Stimulated activated CD4-positive, alpha-beta T cell treated with anti-CD3 and anti-CD28 coated beads, TNF-alpha, amount 100 ng/mL, for 48 hours (primary cell): ENCODE results near the gene METTL25B.

Experiments
- DNase-seq, 3 donors: peaks; one replicate each; pipeline ENCODE4 v3.0.0-alpha.2; 2020; ENCODE audit warnings: low read depth in 3 of 3

METTL25B gene

GRCh38 chr1:156700736-156701531 is 27.3 kb upstream of the METTL25B start:
- no peak for DNase-seq

- DNase-seq: no peak
These were observed 24.9 kb upstream of the METTL25B start for GRCh38 chr1:156703336-156703735.

- no peak for DNase-seq
These were observed 24.5 kb upstream of the METTL25B start for GRCh38 chr1:156703741-156704140.

- no peak for DNase-seq
These were observed 24.0 kb upstream of the METTL25B start for GRCh38 chr1:156704166-156704711.

GRCh38 chr1:156704930-156705320 is 23.3 kb upstream of the METTL25B start:
- peak in 1 of 3 donors; percentile 46 for DNase-seq

- DNase-seq: no peak
These were observed 22.9 kb upstream of the METTL25B start, which contains the start of gene CRABP2 for GRCh38 chr1:156705321-156705917. CRABP2 (minus strand) TSS chr1:156705583; CDS start chr1:156705446, 137 bp downstream.

- peak; percentile 54 to 80 (median 56) for DNase-seq
These were observed 22.2 kb upstream of the METTL25B start for GRCh38 chr1:156705918-156706656.

GRCh38 chr1:156706657-156707416 is 21.4 kb upstream of the METTL25B start:
- no peak for DNase-seq

- no peak for DNase-seq
These were observed 20.7 kb upstream of the METTL25B start for GRCh38 chr1:156707417-156708217.

DNA sequence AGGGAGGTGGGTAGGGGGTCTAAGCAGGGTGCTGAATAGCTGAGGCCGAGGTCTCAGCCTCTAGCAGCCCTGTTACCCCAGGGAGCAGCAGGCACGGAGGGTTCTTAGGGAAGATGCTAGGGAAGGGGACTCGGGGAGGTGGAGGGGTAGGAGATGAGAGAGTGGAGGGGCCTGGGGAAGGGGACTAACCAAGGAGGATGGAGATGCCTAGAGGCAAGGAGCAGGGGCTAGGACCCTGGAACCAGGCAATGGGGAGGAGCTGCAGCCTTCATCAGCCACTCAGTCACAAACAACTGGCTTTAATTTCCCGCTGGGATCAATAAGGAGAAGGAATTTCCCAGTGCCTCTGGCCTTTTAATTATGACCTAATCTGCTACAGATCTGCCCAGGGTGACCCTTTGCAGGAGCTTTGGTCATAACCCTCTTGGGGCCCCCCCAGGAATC is 20.0 kb upstream of the METTL25B start:
- no peak for DNase-seq

- no peak for DNase-seq
These were observed 19.2 kb upstream of the METTL25B start for GRCh38 chr1:156709031-156709430.

GRCh38 chr1:156709757-156710489 is 18.3 kb upstream of the METTL25B start:
- DNase-seq: no peak

DNA sequence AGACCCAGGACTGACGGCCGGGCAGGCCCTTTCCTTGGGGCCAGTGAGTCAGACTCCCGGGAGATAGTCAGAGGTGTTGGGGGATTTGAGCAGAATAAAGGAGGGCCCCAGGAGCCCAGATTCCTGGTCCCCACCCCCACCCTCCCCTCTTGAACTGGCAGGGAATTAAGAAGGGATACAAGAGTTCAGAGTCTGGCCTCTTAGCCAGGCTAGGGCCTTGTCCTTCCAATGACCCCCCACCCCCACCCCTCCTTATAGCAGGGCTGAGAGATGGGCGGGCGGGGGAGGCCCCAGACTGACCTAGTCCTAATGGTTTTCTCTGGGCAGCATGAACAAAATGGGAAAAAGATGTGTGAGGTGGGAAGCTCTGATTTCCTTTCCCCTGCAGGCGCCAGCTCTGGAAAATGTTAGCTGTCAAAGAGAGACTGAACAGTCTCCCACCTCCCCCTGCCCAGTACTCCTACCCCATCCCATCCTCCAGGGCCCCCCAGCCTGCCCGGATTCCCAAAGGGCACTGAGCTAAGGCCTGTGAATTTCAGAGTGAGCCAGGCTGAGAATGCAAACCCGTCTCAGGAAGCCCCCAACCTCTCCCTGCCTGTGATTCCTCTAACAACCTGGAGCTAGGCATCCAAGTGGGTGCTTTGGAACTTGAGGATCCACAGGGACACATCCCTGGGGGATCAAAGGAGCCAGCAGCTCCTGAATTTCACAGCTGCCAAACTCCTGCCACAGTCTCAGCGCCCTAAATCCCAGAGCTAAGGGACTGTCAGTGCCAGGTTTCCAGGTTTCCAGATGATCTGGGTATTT is 17.1 kb upstream of the METTL25B start:
- DNase-seq: no peak

DNA sequence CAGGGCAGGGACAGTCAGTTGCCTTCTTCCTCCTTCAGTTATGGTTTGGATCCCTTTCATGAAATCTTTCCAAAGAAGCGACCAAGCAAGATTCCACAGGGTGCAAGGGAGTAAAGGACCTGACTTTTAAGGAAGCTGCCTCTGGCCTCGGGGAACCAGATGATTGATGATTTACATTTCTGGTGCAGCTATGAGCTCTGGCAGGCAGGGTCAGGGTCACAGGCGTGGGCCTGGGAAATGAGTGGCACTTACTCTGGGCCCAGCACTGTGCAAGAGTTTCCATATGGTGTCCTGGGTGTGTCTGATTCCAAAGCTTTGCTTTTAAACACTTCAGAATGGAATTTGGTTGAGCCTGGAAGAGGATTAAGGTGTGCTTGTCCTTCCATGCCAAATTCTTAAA is 15.6 kb upstream of the METTL25B start:
- DNase-seq: no peak

GRCh38 chr1:156714830-156715229 is 13.4 kb upstream of the METTL25B start:
- no peak for DNase-seq

- no peak for DNase-seq
These were observed 10.9 kb upstream of the METTL25B start for GRCh38 chr1:156717351-156717750.

DNA sequence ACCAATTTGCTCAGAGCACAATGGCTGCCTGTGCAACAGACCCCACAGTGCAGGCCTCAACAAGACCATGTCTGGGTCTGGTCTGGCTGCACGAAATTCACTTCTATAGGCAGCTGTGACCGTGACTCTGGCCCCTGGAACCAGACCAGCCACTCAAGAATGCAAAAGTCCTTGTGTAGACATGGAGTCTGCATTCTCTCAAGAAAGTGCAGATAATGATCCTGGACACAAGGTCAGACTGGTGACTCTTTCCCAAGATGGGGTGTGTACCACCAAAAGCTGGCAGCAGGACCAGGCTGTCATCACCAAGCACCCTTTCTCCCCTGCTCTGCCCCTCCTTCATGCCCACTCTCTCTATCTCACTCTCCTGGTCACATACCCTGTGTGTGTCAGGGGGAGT is 7.1 kb upstream of the METTL25B start:
- DNase-seq: no peak

GRCh38 chr1:156721535-156721934 is 6.7 kb upstream of the METTL25B start:
- DNase-seq: no peak

DNA sequence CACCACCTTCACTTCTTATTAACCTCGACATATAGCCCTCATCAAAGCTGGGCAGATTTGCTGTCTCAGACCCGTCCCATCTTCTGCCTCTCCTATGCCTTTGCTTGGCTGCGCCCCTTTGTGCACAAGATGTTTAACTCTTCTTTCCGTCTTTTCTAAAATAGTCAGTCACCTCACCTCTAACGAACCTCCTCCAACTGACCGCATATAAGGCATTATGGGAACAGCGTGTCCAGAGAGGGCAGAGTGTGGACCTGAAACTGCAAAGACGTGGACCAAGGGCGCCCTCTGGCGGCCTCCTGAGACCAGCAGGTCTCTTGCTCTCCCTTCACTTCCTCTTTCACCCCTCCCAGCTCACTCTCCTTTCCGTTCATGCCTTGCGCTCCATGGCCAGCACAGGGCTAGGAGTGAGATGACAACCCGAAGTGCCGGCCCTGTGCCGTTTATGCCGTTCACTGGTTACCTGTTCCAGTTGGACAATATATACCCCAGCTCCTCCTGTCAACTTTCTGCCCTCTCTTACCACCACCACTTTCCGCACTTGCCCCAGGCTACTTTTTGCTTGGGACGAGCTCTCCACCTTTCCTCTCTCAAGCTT is 2.5 kb upstream of the METTL25B start:
- peak; percentile 49 to 72 (median 67) for DNase-seq
